K562 (cell line): ENCODE results near the gene PERP.

ENCODE experiments used
- BACH1 ChIP-seq: fragments of 200-800 bp; sonication (Bioruptor generic); IDR thresholded peaks from 2 replicates; pipeline ENCODE4 v1.6.1; 2016; ENCODE audit warnings: missing genetic modification characterization, missing compliant biosample characterization
- CHCHD3 ChIP-seq: fragments of 250-450 bp; sonication (Bioruptor Pico); IDR thresholded peaks from 2 replicates; pipeline ENCODE4 v2.1.2; 2022; ENCODE audit warnings: mild to moderate bottlenecking
- MTA2 ChIP-seq: fragments of 450-650 bp; IDR thresholded peaks from 2 replicates; pipeline ENCODE4 v1.6.1; 2016; ENCODE audit warnings: low read depth
- NR3C1 ChIP-seq: sonication (generic); formaldehyde crosslinking; IDR thresholded peaks from 2 replicates; pipeline ENCODE4 v1.8.1; 2022; ENCODE audit warnings: missing genetic modification reagents
- SIN3A ChIP-seq, 2 experiments: fragments of 150-350 bp in 1 of 2; IDR thresholded peaks; 2 replicates each; pipeline ENCODE4 v1.6.1; 2011 to 2016; ENCODE audit warnings: borderline replicate concordance in 2 of 2, low read depth in 2 of 2, low read length in 2 of 2, mild to moderate bottlenecking in 2 of 2, moderate library complexity in 2 of 2; ENCODE audit not compliant: control insufficient read depth in 1 of 2
- TCF7 ChIP-seq: sonication (generic); IDR thresholded peaks from 2 replicates; pipeline ENCODE4 v1.6.1; 2016; ENCODE audit warnings: antibody characterized with exemption, borderline replicate concordance
- TFAP4 ChIP-seq: sonication (generic); formaldehyde crosslinking; IDR thresholded peaks from 2 replicates; pipeline ENCODE4 v1.8.0; 2022; ENCODE audit warnings: missing genetic modification reagents, mild to moderate bottlenecking, moderate library complexity, borderline replicate concordance
- ZBTB43 ChIP-seq: sonication (generic); formaldehyde crosslinking; IDR thresholded peaks from 2 replicates; pipeline ENCODE4 v1.8.0; 2023; ENCODE audit warnings: mild to moderate bottlenecking, missing genetic modification reagents
- ZNF146 ChIP-seq: IDR thresholded peaks from one replicate; pipeline ENCODE4 v1.6.1; 2018; ENCODE audit warnings: missing compliant biosample characterization; ENCODE audit not compliant: unreplicated experiment
- TF ChIP-seq, protein P1 (sequence below), 3 experiments: IDR thresholded peaks in 2 of 3; conservative IDR thresholded peaks in 1 of 3; 2 replicates each; pipeline ENCODE4 v1.5.1; 2011 to 2012; ENCODE audit warnings: low read length in 3 of 3, mild to moderate bottlenecking in 3 of 3, control low read depth in 2 of 3, improper control_type of control experiment in 1 of 3, inconsistent platforms in 1 of 3, low read depth in 1 of 3, mixed read lengths in 1 of 3, moderate library complexity in 1 of 3; ENCODE audit not compliant: insufficient read depth in 2 of 3

GRCh38 chr6:138105880-138106664 lies 1.1 kb downstream of the PERP start:
- TF ChIP-seq TFAP4 (CRISPR knock-in tag), result no peak
- TF ChIP-seq TCF7, result no peak
- TF ChIP-seq NR3C1 (CRISPR knock-in tag), result no peak
- TF ChIP-seq ZBTB43, result no peak
- no peak for TF ChIP-seq CHCHD3 (CRISPR knock-in tag)
- no peak for TF ChIP-seq SIN3A (IDR thresholded peaks at IDR 0.05; ENCODE audit: borderline replicate concordance in 2 of 2, control insufficient read depth in 1 of 2, low read depth in 2 of 2, low read length in 2 of 2)
- TF ChIP-seq MTA2, result no peak
- TF ChIP-seq BACH1, result no peak
- TF ChIP-seq, protein P1, sequence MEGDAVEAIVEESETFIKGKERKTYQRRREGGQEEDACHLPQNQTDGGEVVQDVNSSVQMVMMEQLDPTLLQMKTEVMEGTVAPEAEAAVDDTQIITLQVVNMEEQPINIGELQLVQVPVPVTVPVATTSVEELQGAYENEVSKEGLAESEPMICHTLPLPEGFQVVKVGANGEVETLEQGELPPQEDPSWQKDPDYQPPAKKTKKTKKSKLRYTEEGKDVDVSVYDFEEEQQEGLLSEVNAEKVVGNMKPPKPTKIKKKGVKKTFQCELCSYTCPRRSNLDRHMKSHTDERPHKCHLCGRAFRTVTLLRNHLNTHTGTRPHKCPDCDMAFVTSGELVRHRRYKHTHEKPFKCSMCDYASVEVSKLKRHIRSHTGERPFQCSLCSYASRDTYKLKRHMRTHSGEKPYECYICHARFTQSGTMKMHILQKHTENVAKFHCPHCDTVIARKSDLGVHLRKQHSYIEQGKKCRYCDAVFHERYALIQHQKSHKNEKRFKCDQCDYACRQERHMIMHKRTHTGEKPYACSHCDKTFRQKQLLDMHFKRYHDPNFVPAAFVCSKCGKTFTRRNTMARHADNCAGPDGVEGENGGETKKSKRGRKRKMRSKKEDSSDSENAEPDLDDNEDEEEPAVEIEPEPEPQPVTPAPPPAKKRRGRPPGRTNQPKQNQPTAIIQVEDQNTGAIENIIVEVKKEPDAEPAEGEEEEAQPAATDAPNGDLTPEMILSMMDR (IDR thresholded peaks at IDR 0.05 in 2 of 3, conservative IDR thresholded peaks at IDR 0.05 in 1 of 3; ENCODE audit: insufficient read depth in 2 of 3, low read depth in 1 of 3, low read length in 3 of 3), result no peak
- no peak for TF ChIP-seq ZNF146
